Smooth muscle cell (in vitro differentiated cells): ENCODE results near the gene SULT1C2. TPM values are rescaled to one million over a fixed set of nuclear protein-coding genes. Genes with fewer than 3 reads are reported as not detected.

ENCODE experiments used
- DNase-seq: peaks from one replicate; lab custom pipeline; 2025; ENCODE audit not compliant: unreplicated experiment; lab: John Stamatoyannopoulos, UW
- H2AFZ ChIP-seq: fragments of 200-600 bp; sonication (generic); 2 replicates; pipeline ENCODE4 v1.6.0; 2016; ENCODE audit warnings: antibody characterized with exemption, low read depth, mild to moderate bottlenecking
- H3F3A ChIP-seq: fragments of 200-600 bp; sonication (generic); 2 replicates; pipeline ENCODE4 v1.6.0; 2017; ENCODE audit warnings: antibody characterized with exemption, low read depth
- H3K27ac ChIP-seq: fragments of 200-600 bp; sonication (generic); 2 replicates; pipeline ENCODE4 v1.5.1; 2016; ENCODE audit warnings: low read depth, mild to moderate bottlenecking
- H3K27me3 ChIP-seq: fragments of 200-600 bp; sonication (generic); 2 replicates; pipeline ENCODE4 v1.6.1; 2016; ENCODE audit warnings: low read depth, mild to moderate bottlenecking
- H3K36me3 ChIP-seq: fragments of 200-600 bp; sonication (generic); 2 replicates; pipeline ENCODE4 v1.5.1; 2016; ENCODE audit warnings: low read depth
- H3K4me1 ChIP-seq: fragments of 200-600 bp; sonication (generic); 2 replicates; pipeline ENCODE4 v1.5.1; 2016; ENCODE audit warnings: low read depth
- H3K4me2 ChIP-seq: fragments of 200-600 bp; sonication (generic); 2 replicates; pipeline ENCODE4 v1.6.0; 2016; ENCODE audit warnings: mild to moderate bottlenecking
- H3K4me3 ChIP-seq: fragments of 200-600 bp; sonication (generic); 2 replicates; pipeline ENCODE4 v1.5.1; 2016; ENCODE audit warnings: mild to moderate bottlenecking
- H3K79me2 ChIP-seq: fragments of 200-600 bp; sonication (generic); 2 replicates; pipeline ENCODE4 v1.6.0; 2016; ENCODE audit warnings: low read depth, mild to moderate bottlenecking
- H3K9ac ChIP-seq: fragments of 200-600 bp; sonication (generic); 2 replicates; pipeline ENCODE4 v1.6.0; 2016; ENCODE audit warnings: low read depth
- H3K9me3 ChIP-seq: fragments of 200-600 bp; sonication (generic); replicated peaks from 2 replicates; pipeline ENCODE4 v1.5.1; 2016; ENCODE audit warnings: low read depth
- H4K20me1 ChIP-seq: fragments of 200-600 bp; sonication (generic); 2 replicates; pipeline ENCODE4 v1.6.0; 2016; ENCODE audit warnings: low read depth
- WGBS: methylation state at CpG from one replicate; pipeline ENCODE4 v1.1.7; 2016; ENCODE audit warnings: low lambda C conversion rate; 5-methylcytosine and 5-hydroxymethylcytosine counted together
- polyA plus RNA-seq: library from polyadenylated mRNA; unstranded; fragments of >200 nt; fragmentation: Nextera tagmentation; extraction: Ambion mirVana; gene quantifications from 2 replicates; pipeline ENCODE4 v1.2.1, GENCODE V29; 2016
- total RNA-seq: library from RNA; depleted of rRNA; stranded (reverse); fragments of >200 nt; gene quantifications from 2 replicates; pipeline ENCODE4 v1.2.3, GENCODE V29; 2014
- TF ChIP-seq, protein P1 (sequence below): fragments of 200-600 bp; sonication (generic); IDR thresholded peaks from 2 replicates; pipeline ENCODE4 v1.5.1; 2017; ENCODE audit warnings: borderline replicate concordance, mild to moderate bottlenecking, antibody characterized with exemption; ENCODE audit not compliant: insufficient read depth, poor library complexity, severe bottlenecking

Gene SULT1C2
- total and polyA plus RNA-seq, 2 experiments from 2014 or later, result not detected

DNA sequence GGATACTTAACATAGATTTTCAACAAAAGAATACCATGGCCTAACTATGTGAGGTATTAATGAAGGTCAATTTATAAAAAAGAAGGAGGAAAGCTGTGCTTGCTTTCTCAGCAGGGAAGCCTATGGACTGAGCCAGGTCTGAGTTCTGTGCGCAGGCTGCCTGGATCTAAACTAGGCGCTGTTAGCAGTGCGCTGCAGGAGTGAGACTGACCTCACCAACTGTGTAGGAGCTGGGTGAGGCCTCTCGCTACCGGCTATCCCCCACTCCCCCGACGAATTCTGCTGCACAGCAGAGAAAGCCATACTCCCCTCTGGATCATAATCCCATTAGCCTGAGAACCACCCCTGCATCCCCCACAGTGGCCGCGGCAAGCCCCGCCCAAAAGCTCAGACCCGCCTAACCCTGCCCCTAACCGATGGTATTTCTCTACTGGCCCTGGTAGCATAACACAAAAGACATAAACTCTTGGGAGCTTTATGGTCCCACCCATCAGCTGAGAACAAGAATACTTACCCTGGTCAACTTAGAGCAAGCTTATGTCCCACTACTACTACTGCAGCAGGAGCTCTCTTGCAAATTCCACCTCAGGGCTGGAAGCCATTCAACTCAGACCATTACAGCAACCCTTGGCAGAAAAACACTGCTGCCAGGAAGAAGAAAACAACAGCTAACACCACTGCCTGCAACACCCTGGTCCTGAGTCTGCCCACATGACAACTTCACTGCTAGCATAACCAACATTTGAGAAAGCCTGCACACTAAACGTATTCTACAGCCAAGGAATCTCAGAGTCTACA lies 28.0 kb downstream of the SULT1C2 start:
- no peak for DNase-seq
- Histone ChIP-seq H3K9me3 (no peaks in the 10 kb centered on the region), H3K27me3 (no peaks in the 10 kb centered on the region), H4K20me1 (no peaks in the 10 kb centered on the region), H3K36me3 (no peaks in the 10 kb centered on the region), H2AFZ (no peak overlapping the region), H3K79me2 (no peaks in the 10 kb centered on the region), H3K4me3 (no peak overlapping the region), H3K9ac (no peak overlapping the region), H3F3A (peaks cover 12% of the 10 kb centered on the region), H3K27ac (no peak overlapping the region), H3K4me1 (peaks cover 15% of the 10 kb centered on the region), H3K4me2 (peak overlapping the region; percentile 49)
- WGBS, result 28% methylated on average over 13 of the region's 13 CpGs
- TF ChIP-seq, protein P1, sequence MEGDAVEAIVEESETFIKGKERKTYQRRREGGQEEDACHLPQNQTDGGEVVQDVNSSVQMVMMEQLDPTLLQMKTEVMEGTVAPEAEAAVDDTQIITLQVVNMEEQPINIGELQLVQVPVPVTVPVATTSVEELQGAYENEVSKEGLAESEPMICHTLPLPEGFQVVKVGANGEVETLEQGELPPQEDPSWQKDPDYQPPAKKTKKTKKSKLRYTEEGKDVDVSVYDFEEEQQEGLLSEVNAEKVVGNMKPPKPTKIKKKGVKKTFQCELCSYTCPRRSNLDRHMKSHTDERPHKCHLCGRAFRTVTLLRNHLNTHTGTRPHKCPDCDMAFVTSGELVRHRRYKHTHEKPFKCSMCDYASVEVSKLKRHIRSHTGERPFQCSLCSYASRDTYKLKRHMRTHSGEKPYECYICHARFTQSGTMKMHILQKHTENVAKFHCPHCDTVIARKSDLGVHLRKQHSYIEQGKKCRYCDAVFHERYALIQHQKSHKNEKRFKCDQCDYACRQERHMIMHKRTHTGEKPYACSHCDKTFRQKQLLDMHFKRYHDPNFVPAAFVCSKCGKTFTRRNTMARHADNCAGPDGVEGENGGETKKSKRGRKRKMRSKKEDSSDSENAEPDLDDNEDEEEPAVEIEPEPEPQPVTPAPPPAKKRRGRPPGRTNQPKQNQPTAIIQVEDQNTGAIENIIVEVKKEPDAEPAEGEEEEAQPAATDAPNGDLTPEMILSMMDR, result no peak

DNA sequence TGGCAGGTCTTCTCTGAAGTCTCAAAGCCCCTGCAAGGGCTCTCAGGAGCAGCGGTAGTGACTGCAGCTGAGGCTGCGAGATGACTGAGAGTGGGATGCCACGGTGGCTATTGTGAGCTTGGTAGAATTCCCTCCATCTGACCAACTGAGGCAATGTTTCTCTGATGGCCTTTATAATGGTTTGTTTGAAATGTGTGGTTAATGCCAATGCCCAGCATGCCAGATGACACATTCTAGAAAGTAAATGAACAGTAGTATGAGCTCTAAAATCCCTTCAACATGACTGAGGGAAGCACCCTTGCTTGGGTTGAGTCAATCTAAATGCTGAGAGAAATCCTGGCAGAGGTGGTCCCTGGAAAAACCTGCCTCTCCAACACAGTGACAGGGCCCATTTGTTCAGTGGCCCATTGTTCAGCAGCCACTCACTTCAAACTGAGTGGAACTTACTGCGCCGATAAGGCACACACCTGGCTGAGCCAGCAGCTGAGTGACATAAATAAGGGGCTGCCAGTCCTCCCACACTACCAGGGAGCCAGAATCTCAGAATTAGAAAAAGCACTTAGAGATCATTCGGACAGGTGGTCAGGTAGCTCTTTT lies 31.7 kb downstream of the SULT1C2 start:
- H3K4me2 ChIP-seq, result no peak overlapping the region
- H3K36me3 ChIP-seq, result no peaks in the 10 kb centered on the region
- H4K20me1 ChIP-seq, result no peaks in the 10 kb centered on the region
- peaks cover 9% of the 10 kb centered on the region for H3K4me1 ChIP-seq
- no peaks in the 10 kb centered on the region for H3K27me3 ChIP-seq
- no peaks in the 10 kb centered on the region for H3K9me3 ChIP-seq
- TF ChIP-seq, protein P1, result no peak
- peaks cover 7% of the 10 kb centered on the region for H3F3A ChIP-seq
- DNase-seq, result no peak
- no peak overlapping the region for H2AFZ ChIP-seq
- H3K27ac ChIP-seq, result no peak overlapping the region
- WGBS, result 84% methylated on average over 6 of the region's 6 CpGs
- no peak overlapping the region for H3K4me3 ChIP-seq
- no peaks in the 10 kb centered on the region for H3K79me2 ChIP-seq
- H3K9ac ChIP-seq, result no peak overlapping the region

DNA sequence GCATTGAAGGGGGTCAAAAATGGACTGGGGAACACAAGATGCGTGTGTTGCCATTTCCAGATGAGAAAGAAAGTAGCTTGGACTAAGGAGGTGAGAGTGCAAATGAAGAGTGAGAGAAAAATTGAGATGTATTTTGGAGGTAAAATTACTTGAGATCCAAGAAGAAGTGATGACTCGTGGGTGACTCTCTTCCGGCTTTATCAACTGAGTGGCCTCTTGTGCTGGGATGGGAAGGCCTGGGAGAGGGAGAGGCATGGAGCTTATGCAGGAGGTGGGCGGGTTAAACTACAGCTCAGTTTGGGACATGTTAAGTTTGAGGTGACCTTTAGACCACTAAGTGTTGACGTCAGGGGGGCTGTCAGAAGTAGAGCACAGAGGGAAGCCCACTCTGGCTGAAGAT lies 34.9 kb downstream of the SULT1C2 start:
- no peak overlapping the region for H2AFZ ChIP-seq
- no peak for DNase-seq
- WGBS, result 56% methylated on average over 5 of the region's 5 CpGs

More for the DNA sequence above, 34.9 kb downstream of the SULT1C2 start:
- Histone ChIP-seq H3K27me3 (no peaks in the 10 kb centered on the region), H3K36me3 (no peaks in the 10 kb centered on the region), H3K4me1 (no peaks in the 10 kb centered on the region), H3K9ac (no peak overlapping the region), H4K20me1 (no peaks in the 10 kb centered on the region), H3K9me3 (no peaks in the 10 kb centered on the region), H3K4me3 (no peak overlapping the region), H3K79me2 (no peaks in the 10 kb centered on the region), H3K27ac (no peak overlapping the region), H3K4me2 (no peak overlapping the region), H3F3A (no peaks in the 10 kb centered on the region)
- TF ChIP-seq, protein P1, result no peak
